ENCODE data around the gene PCDHB4.
"Not testable (repeated sequence)": the region's sequence is repeated elsewhere in the genome, so short reads cannot be mapped to it uniquely, and the experiment has no call there.

PCDHB4 gene

DNA sequence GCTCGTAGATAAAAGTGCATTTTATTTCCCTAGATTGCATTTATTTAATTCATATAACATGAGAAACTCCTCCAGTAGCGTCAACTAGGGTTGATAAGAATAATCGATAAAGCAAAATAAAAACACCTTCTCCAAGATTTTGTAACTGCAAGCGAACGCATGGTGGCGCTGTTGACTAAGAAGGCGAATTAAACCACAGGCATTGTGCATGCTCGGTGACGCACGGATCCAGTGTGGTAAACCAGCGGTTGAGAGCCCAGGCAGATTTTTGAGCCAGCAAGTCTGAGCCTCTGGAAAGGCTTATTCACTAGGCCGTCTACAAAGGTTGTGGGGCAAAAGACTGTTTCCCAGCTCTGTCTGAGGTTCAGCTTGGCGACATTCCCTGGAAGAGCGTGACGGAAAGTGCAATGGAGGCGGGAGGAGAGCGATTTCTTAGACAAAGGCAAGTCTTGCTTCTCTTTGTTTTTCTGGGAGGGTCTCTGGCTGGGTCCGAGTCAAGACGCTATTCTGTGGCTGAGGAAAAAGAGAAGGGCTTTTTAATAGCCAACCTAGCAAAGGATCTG lies 21.3 kb upstream of the PCDHB4 start, which contains the start of gene PCDHB3:
PCDHB3 (plus strand) TSS at position 231 of the 563 bp plus-strand sequence; CDS start at position 408, 177 bp downstream.
- peak within 1 kb of the TSS; percentile 12; the same call in 1 of the 2 replicates for H3K4me3 ChIP-seq (ENCODE audit: low read depth, low read length)
- no peak for DNase-seq (ENCODE audit: low read depth)
- peak; percentile 54 for TF ChIP-seq CTCF (IDR thresholded peaks at IDR 0.05; ENCODE audit: control insufficient read depth, extremely low read depth, insufficient read depth)

- TF ChIP-seq CTCF (IDR thresholded peaks at IDR 0.05; ENCODE audit: control insufficient read depth, extremely low read depth, insufficient read depth): no peak
These were observed 20.6 kb upstream of the PCDHB4 start for GRCh38 chr5:141101059-141101458.

GRCh38 chr5:141102070-141102469 lies 19.5 kb upstream of the PCDHB4 start:
- not testable (repeated sequence) for H3K4me3 ChIP-seq (ENCODE audit: low read depth, low read length); DNase-seq (ENCODE audit: low read depth)

More at GRCh38 chr5:141101059-141101458, 20.6 kb upstream of the PCDHB4 start:
- H3K4me3 ChIP-seq (ENCODE audit: low read depth, low read length): peak overlapping the region; percentile 5; the same call in 1 of the 2 replicates
- DNase-seq (ENCODE audit: low read depth): no peak

DNA sequence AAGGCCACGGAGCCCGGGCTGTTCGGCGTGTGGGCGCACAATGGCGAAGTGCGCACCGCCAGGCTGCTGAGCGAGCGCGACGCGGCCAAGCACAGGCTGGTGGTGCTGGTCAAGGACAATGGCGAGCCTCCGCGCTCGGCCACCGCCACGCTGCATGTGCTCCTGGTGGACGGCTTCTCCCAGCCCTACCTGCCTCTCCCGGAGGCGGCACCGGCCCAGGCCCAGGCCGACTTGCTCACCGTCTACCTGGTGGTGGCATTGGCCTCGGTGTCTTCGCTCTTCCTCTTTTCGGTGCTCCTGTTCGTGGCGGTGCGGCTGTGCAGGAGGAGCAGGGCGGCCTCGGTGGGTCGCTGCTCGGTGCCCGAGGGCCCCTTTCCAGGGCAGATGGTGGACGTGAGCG lies 19.1 kb upstream of the PCDHB4 start:
- not testable (repeated sequence) for H3K4me3 ChIP-seq (ENCODE audit: low read depth, low read length); DNase-seq (ENCODE audit: low read depth)

DNA sequence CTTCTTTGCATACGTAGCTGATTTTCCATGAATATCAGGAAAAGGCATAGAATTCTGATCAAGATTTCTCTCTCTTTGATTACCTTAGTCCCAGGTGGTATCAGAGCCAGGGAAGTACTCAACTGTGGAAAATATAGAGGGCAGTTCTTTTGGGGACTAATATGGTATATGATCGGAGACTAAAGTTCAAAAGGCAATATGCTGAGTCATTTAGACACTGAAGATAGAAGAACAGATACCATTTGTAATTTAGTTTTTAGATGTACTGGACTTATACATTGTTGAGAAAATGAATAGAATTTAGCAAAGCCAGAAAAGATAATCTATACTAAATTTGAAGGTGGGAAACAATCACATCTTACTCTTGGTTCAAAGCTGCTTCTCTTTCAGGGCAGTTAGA lies 16.3 kb upstream of the PCDHB4 start:
- no peak for DNase-seq (ENCODE audit: low read depth)
- TF ChIP-seq CTCF (IDR thresholded peaks at IDR 0.05; ENCODE audit: control insufficient read depth, extremely low read depth, insufficient read depth): no peak
- no peak overlapping the region for H3K4me3 ChIP-seq (ENCODE audit: low read depth, low read length)

DNA sequence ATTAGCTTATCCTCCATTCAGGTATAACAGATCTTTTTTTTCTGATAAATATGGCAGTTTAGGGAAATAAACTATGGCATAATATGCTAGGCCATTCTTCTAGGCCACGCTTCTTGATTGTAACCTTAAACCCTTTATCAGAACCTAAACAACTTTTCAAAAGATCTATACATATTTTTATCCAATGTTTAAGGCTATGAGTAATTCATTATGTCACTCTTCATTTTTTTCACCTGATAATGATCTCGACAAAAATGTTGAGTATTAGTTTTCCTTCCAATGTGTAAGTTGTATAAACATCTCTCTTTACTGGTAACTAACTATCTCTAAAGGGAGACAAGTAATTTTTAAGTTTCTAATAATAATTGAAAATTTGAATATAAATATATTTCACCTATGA lies 2.4 kb upstream of the PCDHB4 start:
- no peak for TF ChIP-seq CTCF (IDR thresholded peaks at IDR 0.05; ENCODE audit: control insufficient read depth, extremely low read depth, insufficient read depth)
- DNase-seq (ENCODE audit: low read depth): no peak
- H3K4me3 ChIP-seq (ENCODE audit: low read depth, low read length): no peak overlapping the region

DNA sequence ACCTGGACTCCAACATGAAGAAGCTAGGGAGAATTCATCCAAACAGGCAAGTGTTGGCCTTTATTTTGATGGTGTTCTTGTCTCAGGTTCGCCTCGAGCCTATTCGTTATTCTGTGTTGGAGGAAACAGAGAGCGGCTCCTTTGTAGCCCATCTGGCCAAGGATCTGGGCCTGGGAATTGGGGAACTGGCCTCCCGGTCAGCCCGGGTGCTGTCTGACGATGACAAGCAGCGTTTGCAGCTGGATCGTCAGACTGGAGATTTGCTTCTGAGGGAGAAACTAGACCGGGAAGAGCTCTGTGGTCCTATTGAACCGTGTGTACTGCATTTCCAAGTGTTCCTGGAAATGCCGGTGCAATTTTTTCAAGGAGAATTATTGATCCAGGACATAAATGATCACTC lies 367 bp downstream of the PCDHB4 start:
- no peak for DNase-seq (ENCODE audit: low read depth)
- TF ChIP-seq CTCF (IDR thresholded peaks at IDR 0.05; ENCODE audit: control insufficient read depth, extremely low read depth, insufficient read depth): no peak
- H3K4me3 ChIP-seq (ENCODE audit: low read depth, low read length): peak overlapping the region; percentile 23

- DNase-seq (ENCODE audit: low read depth); H3K4me3 ChIP-seq (ENCODE audit: low read depth, low read length): not testable (repeated sequence)
These were observed 1.9 kb downstream of the PCDHB4 start for GRCh38 chr5:141123396-141124135.

All from LNCaP clone FGC (cell line).